GM19099 (cell line): ENCODE results near the gene DOCK1.

ENCODE experiments used
- POLR2A ChIP-seq: IDR thresholded peaks from 3 replicates; pipeline ENCODE4 v1.6.1; 2011; ENCODE audit warnings: low read depth; ENCODE audit not compliant: insufficient read length; ENCODE audit errors: extremely low read depth

The DOCK1 gene

GRCh38 chr10:127046975-127047877, 142.0 kb downstream of the DOCK1 start:
- TF ChIP-seq POLR2A = no peak

- TF ChIP-seq POLR2A = no peak
Measured at GRCh38 chr10:127047878-127048238, 142.6 kb downstream of the DOCK1 start.

- TF ChIP-seq POLR2A = no peak
Measured at GRCh38 chr10:127048630-127049029, 143.4 kb downstream of the DOCK1 start.

GRCh38 chr10:127052001-127052400, 146.8 kb downstream of the DOCK1 start:
- TF ChIP-seq POLR2A = no peak

- no peak for TF ChIP-seq POLR2A
Measured at GRCh38 chr10:127055263-127055662, 150.0 kb downstream of the DOCK1 start.

GRCh38 chr10:127059314-127059713, 154.1 kb downstream of the DOCK1 start:
- no peak for TF ChIP-seq POLR2A

GRCh38 chr10:127063762-127064161, 158.5 kb downstream of the DOCK1 start:
- TF ChIP-seq POLR2A = no peak

- TF ChIP-seq POLR2A = no peak
Measured at GRCh38 chr10:127064474-127064873, 159.2 kb downstream of the DOCK1 start.

- no peak for TF ChIP-seq POLR2A
Measured at GRCh38 chr10:127067542-127068194, 162.4 kb downstream of the DOCK1 start.

GRCh38 chr10:127068485-127068884, 163.3 kb downstream of the DOCK1 start:
- no peak for TF ChIP-seq POLR2A

GRCh38 chr10:127069436-127069835, 164.2 kb downstream of the DOCK1 start:
- TF ChIP-seq POLR2A = no peak

GRCh38 chr10:127071126-127071525, 165.9 kb downstream of the DOCK1 start:
- no peak for TF ChIP-seq POLR2A

- no peak for TF ChIP-seq POLR2A
Measured at GRCh38 chr10:127073666-127074065, 168.4 kb downstream of the DOCK1 start.

GRCh38 chr10:127079392-127079791, 174.2 kb downstream of the DOCK1 start:
- TF ChIP-seq POLR2A = no peak

GRCh38 chr10:127080317-127080716, 175.1 kb downstream of the DOCK1 start:
- no peak for TF ChIP-seq POLR2A

- TF ChIP-seq POLR2A = no peak
Measured at GRCh38 chr10:127081851-127082345, 176.7 kb downstream of the DOCK1 start.

- TF ChIP-seq POLR2A = no peak
Measured at GRCh38 chr10:127082651-127083050, 177.4 kb downstream of the DOCK1 start.

- no peak for TF ChIP-seq POLR2A
Measured at GRCh38 chr10:127085957-127086356, 180.7 kb downstream of the DOCK1 start.
